ENCODE results near the gene CAST.

The CAST gene

DNA sequence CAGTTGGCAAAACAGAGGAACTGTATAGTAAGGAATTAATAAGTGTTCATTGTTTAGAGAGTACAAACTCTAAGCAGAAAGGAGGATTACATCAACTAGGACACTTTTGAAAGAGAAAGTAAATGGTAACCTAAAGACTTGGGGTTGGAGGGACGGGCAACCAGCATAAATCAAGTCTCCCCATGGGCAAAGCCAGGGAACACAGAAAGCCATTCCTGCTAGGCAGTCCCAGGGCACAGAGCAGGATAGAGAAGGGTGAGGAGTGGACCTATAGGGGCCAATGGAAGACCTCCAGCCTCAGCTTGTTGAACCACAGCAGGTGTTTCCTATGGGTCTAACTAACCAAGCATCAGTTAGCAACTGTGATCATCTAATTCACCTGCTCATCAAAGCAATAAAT lies 154.8 kb downstream of the CAST start:
- no peak overlapping the region for H3K27ac ChIP-seq (ENCODE audit: low read depth, low read length)
- H3K9me3 ChIP-seq (ENCODE audit: control insufficient read depth, insufficient read depth, low read length) = no peaks in the 10 kb centered on the region
- H4K20me1 ChIP-seq (ENCODE audit: control insufficient read depth, insufficient read depth, low read depth, low read length) = no peaks in the 10 kb centered on the region
- H3K9me2 ChIP-seq (replicated peaks; ENCODE audit: control insufficient read depth, low read length) = no peaks in the 10 kb centered on the region
- peaks cover 23% of the 10 kb centered on the region for H3K4me1 ChIP-seq (ENCODE audit: control insufficient read depth, low read length)
- H3K4me2 ChIP-seq (ENCODE audit: low read length) = peak overlapping the region; percentile 49
- no peaks in the 10 kb centered on the region for H3K36me3 ChIP-seq (ENCODE audit: control insufficient read depth, low read length)
- no peaks in the 10 kb centered on the region for H3K79me2 ChIP-seq (ENCODE audit: control insufficient read depth, low read length)
- H3K4me3 ChIP-seq (ENCODE audit: low read length) = peak overlapping the region; percentile 21; the same call in 1 of the 2 replicates
- no peaks in the 10 kb centered on the region for H3K27me3 ChIP-seq (ENCODE audit: control insufficient read depth, low read length)
- no peaks in the 10 kb centered on the region for H3F3A ChIP-seq (ENCODE audit: control insufficient read depth, insufficient read depth)
- TF ChIP-seq CTCF (IDR thresholded peaks at IDR 0.05; ENCODE audit: low read depth, low read length, poor library complexity, severe bottlenecking) (no peak), EZH2phosphoT487 (IDR thresholded peaks at IDR 0.05; ENCODE audit: borderline replicate concordance, low read length) (no peak)

DNA sequence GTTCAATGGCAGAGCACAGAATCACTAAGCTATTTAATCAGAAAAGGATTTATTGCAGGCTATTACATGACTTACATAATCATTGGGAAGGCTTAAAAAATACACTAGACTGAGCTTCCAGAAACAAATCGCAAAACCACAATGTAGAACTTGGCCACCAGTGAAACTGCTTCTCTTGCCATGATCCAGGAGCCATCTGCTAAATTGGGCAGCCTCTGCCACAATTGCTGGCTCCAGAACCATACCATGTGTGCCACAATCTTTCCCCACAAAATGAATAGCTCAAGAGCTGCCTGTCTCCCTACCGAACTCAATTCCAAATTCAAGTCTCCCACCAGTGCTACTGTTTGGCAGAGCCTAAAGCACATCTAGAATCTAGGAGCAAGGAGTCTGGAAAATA lies 155.3 kb downstream of the CAST start:
- H4K20me1 ChIP-seq (ENCODE audit: control insufficient read depth, insufficient read depth, low read depth, low read length) = no peaks in the 10 kb centered on the region
- no peaks in the 10 kb centered on the region for H3K9me2 ChIP-seq (replicated peaks; ENCODE audit: control insufficient read depth, low read length)
- no peaks in the 10 kb centered on the region for H3K36me3 ChIP-seq (ENCODE audit: control insufficient read depth, low read length)
- H3K27me3 ChIP-seq (ENCODE audit: control insufficient read depth, low read length) = no peaks in the 10 kb centered on the region
- H3K27ac ChIP-seq (ENCODE audit: low read depth, low read length) = no peak overlapping the region
- no peak overlapping the region for H3K4me2 ChIP-seq (ENCODE audit: low read length)
- TF ChIP-seq EZH2phosphoT487 (IDR thresholded peaks at IDR 0.05; ENCODE audit: borderline replicate concordance, low read length) (no peak), CTCF (IDR thresholded peaks at IDR 0.05; ENCODE audit: low read depth, low read length, poor library complexity, severe bottlenecking) (no peak)
- H3K79me2 ChIP-seq (ENCODE audit: control insufficient read depth, low read length) = no peaks in the 10 kb centered on the region
- H3K4me3 ChIP-seq (ENCODE audit: low read length) = no peak overlapping the region
- H3F3A ChIP-seq (ENCODE audit: control insufficient read depth, insufficient read depth) = no peaks in the 10 kb centered on the region
- peaks cover 23% of the 10 kb centered on the region for H3K4me1 ChIP-seq (ENCODE audit: control insufficient read depth, low read length)
- no peaks in the 10 kb centered on the region for H3K9me3 ChIP-seq (ENCODE audit: control insufficient read depth, insufficient read depth, low read length)

- no peaks in the 10 kb centered on the region for H3K9me3 ChIP-seq (ENCODE audit: control insufficient read depth, insufficient read depth, low read length)
- no peaks in the 10 kb centered on the region for H3F3A ChIP-seq (ENCODE audit: control insufficient read depth, insufficient read depth)
- H3K36me3 ChIP-seq (ENCODE audit: control insufficient read depth, low read length) = no peaks in the 10 kb centered on the region
- no peaks in the 10 kb centered on the region for H4K20me1 ChIP-seq (ENCODE audit: control insufficient read depth, insufficient read depth, low read depth, low read length)
- no peaks in the 10 kb centered on the region for H3K9me2 ChIP-seq (replicated peaks; ENCODE audit: control insufficient read depth, low read length)
- no peak overlapping the region for H3K4me3 ChIP-seq (ENCODE audit: low read length)
- no peaks in the 10 kb centered on the region for H3K79me2 ChIP-seq (ENCODE audit: control insufficient read depth, low read length)
- no peak overlapping the region for H3K27ac ChIP-seq (ENCODE audit: low read depth, low read length)
- no peak for TF ChIP-seq CTCF (IDR thresholded peaks at IDR 0.05; ENCODE audit: low read depth, low read length, poor library complexity, severe bottlenecking)
- TF ChIP-seq EZH2phosphoT487 (IDR thresholded peaks at IDR 0.05; ENCODE audit: borderline replicate concordance, low read length) = no peak
- H3K4me1 ChIP-seq (ENCODE audit: control insufficient read depth, low read length) = peaks cover 23% of the 10 kb centered on the region
- H3K27me3 ChIP-seq (ENCODE audit: control insufficient read depth, low read length) = no peaks in the 10 kb centered on the region
- H3K4me2 ChIP-seq (ENCODE audit: low read length) = no peak overlapping the region
These were observed 156.1 kb downstream of the CAST start for GRCh38 chr5:96818125-96818788.
